Caco-2 (cell line): ENCODE data around the gene PPP1R7. TPM values are rescaled to one million over a fixed set of nuclear protein-coding genes. Genes with fewer than 3 reads are reported as not detected.

Experiments used
- BruUV-seq: library from RNA; stranded (reverse); fragments of 400-500 nt; replicated peaks from 2 replicates; lab custom pipeline; 2021; lab: Mats Ljungman, UMichigan
- CTCF ChIA-PET: fragments of 300-600 bp; sonication (Branson Sonifier 250); formaldehyde crosslinking; loops from one replicate; lab custom pipeline; 2022; ENCODE audit warnings: antibody characterized with exemption; lab: Charles Lee
- POLR2A ChIA-PET: fragments of 300-600 bp; sonication (Branson Sonifier 250); formaldehyde crosslinking; loops from one replicate; lab custom pipeline; 2022; ENCODE audit warnings: antibody characterized with exemption; lab: Charles Lee
- DNase-seq, 2 experiments: peaks; one replicate each; pipeline versions ENCODE4 v3.0.0 to v3.0.0-alpha.2; 2020 to 2022
- H3K27me3 ChIP-seq: replicated peaks from 2 replicates; pipeline ENCODE4 v1.6.0; 2011; ENCODE audit warnings: low read length; ENCODE audit not compliant: control insufficient read depth, insufficient read depth
- H3K36me3 ChIP-seq: 2 replicates; pipeline ENCODE4 v1.5.1; 2011; ENCODE audit warnings: low read length; ENCODE audit not compliant: control insufficient read depth, insufficient read depth
- H3K4me1 ChIP-seq: fragments of 250-450 bp; sonication (Bioruptor Pico); 2 replicates; pipeline ENCODE4 v1.5.1; 2020; ENCODE audit warnings: mild to moderate bottlenecking
- H3K4me3 ChIP-seq: 2 replicates; pipeline ENCODE4 v1.5.1; 2011; ENCODE audit warnings: low read depth, mild to moderate bottlenecking, control low read depth, low read length
- H3K9me3 ChIP-seq: fragments of 250-450 bp; sonication (Bioruptor Pico); 2 replicates; pipeline ENCODE4 v1.5.1; 2020; ENCODE audit warnings: mild to moderate bottlenecking, moderate library complexity
- H3K27ac Mint-ChIP-seq: one replicate; pipeline ENCODE4 v1.8.0; 2022; ENCODE audit warnings: mixed read lengths; ENCODE audit not compliant: unreplicated experiment
- H3K27me3 Mint-ChIP-seq: one replicate; pipeline ENCODE4 v1.8.0; 2022; ENCODE audit warnings: mixed read lengths; ENCODE audit not compliant: insufficient read depth, unreplicated experiment
- H3K36me3 Mint-ChIP-seq: one replicate; pipeline ENCODE4 v1.8.0; 2022; ENCODE audit warnings: mild to moderate bottlenecking, mixed read lengths; ENCODE audit not compliant: insufficient read depth, unreplicated experiment
- H3K4me1 Mint-ChIP-seq: one replicate; pipeline ENCODE4 v1.8.0; 2022; ENCODE audit warnings: low read depth, mixed read lengths; ENCODE audit not compliant: unreplicated experiment
- H3K4me3 Mint-ChIP-seq: one replicate; pipeline ENCODE4 v1.8.0; 2022; ENCODE audit warnings: mild to moderate bottlenecking, moderate library complexity, mixed read lengths; ENCODE audit not compliant: unreplicated experiment
- H3K9me3 Mint-ChIP-seq: one replicate; pipeline ENCODE4 v1.8.0; 2022; ENCODE audit warnings: mixed read lengths; ENCODE audit not compliant: unreplicated experiment
- intact Hi-C: fragments of 100-400 bp; cut with micrococcal nuclease; formaldehyde crosslinking; loops from one replicate; pipeline ENCODE4 v1.10.0; 2022; ENCODE audit not compliant: unreplicated experiment
- total RNA-seq: library from RNA; stranded (reverse); gene quantifications from 2 replicates; pipeline ENCODE4 v1.2.3, GENCODE V29; 2022
- TF ChIP-seq, protein P1 (sequence below), 2 experiments: fragments of 200-600 bp in 1 of 2; IDR thresholded peaks; 1 replicate in 1 of 2; 2 replicates in 1 of 2; pipeline versions ENCODE4 v1.5.1 to v1.8.0; 2011 to 2022; ENCODE audit warnings: antibody characterized with exemption in 1 of 2, control low read depth in 1 of 2, inconsistent platforms in 1 of 2, low read depth in 1 of 2, low read length in 1 of 2, mild to moderate bottlenecking in 1 of 2, moderate library complexity in 1 of 2; ENCODE audit not compliant: insufficient read depth in 1 of 2, severe bottlenecking in 1 of 2, unreplicated experiment in 1 of 2

PPP1R7 gene
- total RNA-seq, 1 experiment from 2014 or later = 32.5 TPM

DNA sequence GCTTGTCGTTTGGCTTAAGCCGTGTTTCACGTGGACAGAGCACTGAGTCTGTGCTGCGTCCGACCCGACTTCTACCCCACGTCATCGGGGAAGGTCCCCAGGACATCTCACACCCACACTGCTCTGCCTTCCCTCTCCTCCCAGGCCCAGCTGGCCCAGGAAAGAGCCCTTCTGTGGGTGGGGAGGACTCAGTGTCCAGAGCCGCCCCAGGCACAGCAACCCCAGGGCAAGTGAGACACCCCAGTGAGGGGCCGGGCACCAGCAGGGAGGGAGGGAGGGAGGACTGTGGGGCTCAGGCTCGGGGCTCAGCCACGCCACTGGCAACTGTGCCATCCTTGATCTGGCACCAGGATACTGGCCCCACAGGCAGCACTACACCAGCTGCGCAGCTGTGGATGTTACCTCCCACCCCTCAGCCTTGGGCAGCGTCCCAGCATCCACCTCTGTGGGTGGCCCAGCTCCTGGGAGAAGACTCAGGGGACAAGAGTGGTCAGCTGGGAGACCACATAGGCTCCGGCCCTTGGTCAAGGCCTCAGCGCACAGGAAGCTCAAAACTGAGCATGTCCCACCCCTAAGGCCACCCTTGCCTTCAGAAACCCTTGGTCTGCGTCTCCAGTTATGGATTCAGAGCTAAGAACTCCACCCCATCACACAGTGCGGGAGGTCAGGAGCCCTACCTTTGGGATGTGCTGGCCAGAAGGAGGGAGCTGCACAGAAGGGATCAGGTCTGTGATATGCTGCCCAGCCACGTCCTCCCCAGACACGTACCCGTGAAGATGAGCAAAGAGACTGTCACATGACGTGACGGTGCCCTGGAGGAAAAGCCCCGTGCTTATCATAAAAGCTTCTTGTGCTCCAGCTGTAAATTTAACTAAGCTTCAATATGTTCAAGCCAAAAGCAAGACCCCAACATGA lies 12.7 kb upstream of the PPP1R7 start:
- Histone ChIP-seq H3K27me3 (no peaks in the 10 kb centered on the region), H3K36me3 (no peaks in the 10 kb centered on the region), H3K9me3 (no peaks in the 10 kb centered on the region), H3K4me1 (no peaks in the 10 kb centered on the region), H3K4me3 (no peak overlapping the region)
- intact Hi-C loops = no loop called here
- Mint-ChIP-seq H3K4me1 (no peaks in the 10 kb centered on the region), H3K27ac (no peak overlapping the region), H3K27me3 (no peaks in the 10 kb centered on the region), H3K9me3 (no peaks in the 10 kb centered on the region), H3K4me3 (no peak overlapping the region), H3K36me3 (no peaks in the 10 kb centered on the region)
- ChIA-PET CTCF (no interaction called here), POLR2A (no interaction called here)
- BruUV-seq = no TSS peak
- no peak for DNase-seq
- TF ChIP-seq, protein P1, sequence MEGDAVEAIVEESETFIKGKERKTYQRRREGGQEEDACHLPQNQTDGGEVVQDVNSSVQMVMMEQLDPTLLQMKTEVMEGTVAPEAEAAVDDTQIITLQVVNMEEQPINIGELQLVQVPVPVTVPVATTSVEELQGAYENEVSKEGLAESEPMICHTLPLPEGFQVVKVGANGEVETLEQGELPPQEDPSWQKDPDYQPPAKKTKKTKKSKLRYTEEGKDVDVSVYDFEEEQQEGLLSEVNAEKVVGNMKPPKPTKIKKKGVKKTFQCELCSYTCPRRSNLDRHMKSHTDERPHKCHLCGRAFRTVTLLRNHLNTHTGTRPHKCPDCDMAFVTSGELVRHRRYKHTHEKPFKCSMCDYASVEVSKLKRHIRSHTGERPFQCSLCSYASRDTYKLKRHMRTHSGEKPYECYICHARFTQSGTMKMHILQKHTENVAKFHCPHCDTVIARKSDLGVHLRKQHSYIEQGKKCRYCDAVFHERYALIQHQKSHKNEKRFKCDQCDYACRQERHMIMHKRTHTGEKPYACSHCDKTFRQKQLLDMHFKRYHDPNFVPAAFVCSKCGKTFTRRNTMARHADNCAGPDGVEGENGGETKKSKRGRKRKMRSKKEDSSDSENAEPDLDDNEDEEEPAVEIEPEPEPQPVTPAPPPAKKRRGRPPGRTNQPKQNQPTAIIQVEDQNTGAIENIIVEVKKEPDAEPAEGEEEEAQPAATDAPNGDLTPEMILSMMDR (IDR thresholded peaks at IDR 0.05; ENCODE audit: insufficient read depth in 1 of 2, low read depth in 1 of 2, low read length in 1 of 2, severe bottlenecking in 1 of 2, unreplicated experiment in 1 of 2) = no peak

- Mint-ChIP-seq H3K27me3 (no peaks in the 10 kb centered on the region), H3K9me3 (no peaks in the 10 kb centered on the region), H3K36me3 (no peaks in the 10 kb centered on the region), H3K27ac (no peak overlapping the region), H3K4me1 (no peaks in the 10 kb centered on the region), H3K4me3 (no peak overlapping the region)
- Histone ChIP-seq H3K36me3 (no peaks in the 10 kb centered on the region), H3K9me3 (no peaks in the 10 kb centered on the region), H3K27me3 (no peaks in the 10 kb centered on the region), H3K4me1 (no peaks in the 10 kb centered on the region), H3K4me3 (no peak overlapping the region)
- ChIA-PET POLR2A (no interaction called here), CTCF (no interaction called here)
- BruUV-seq = no TSS peak
- TF ChIP-seq, protein P1 (IDR thresholded peaks at IDR 0.05; ENCODE audit: insufficient read depth in 1 of 2, low read depth in 1 of 2, low read length in 1 of 2, severe bottlenecking in 1 of 2, unreplicated experiment in 1 of 2) = no peak
- intact Hi-C loops = no loop called here
- no peak for DNase-seq
Observed at GRCh38 chr2:241138471-241138870, 11.8 kb upstream of the PPP1R7 start.

- H3K4me1 Mint-ChIP-seq = no peaks in the 10 kb centered on the region
- no peak overlapping the region for H3K4me3 ChIP-seq
- H3K27ac Mint-ChIP-seq = no peak overlapping the region
- ChIA-PET POLR2A (no interaction called here), CTCF (no interaction called here)
- DNase-seq = no peak
- H3K27me3 ChIP-seq = no peaks in the 10 kb centered on the region
- TF ChIP-seq, protein P1 (IDR thresholded peaks at IDR 0.05; ENCODE audit: insufficient read depth in 1 of 2, low read depth in 1 of 2, low read length in 1 of 2, severe bottlenecking in 1 of 2, unreplicated experiment in 1 of 2) = no peak
- H3K36me3 ChIP-seq = no peaks in the 10 kb centered on the region
- no peaks in the 10 kb centered on the region for H3K27me3 Mint-ChIP-seq
- no peaks in the 10 kb centered on the region for H3K4me1 ChIP-seq
- H3K9me3 ChIP-seq = no peaks in the 10 kb centered on the region
- no peaks in the 10 kb centered on the region for H3K36me3 Mint-ChIP-seq
- no peaks in the 10 kb centered on the region for H3K9me3 Mint-ChIP-seq
- no TSS peak for BruUV-seq
- intact Hi-C loops = no loop called here
- no peak overlapping the region for H3K4me3 Mint-ChIP-seq
Observed at GRCh38 chr2:241139531-241140444, 10.5 kb upstream of the PPP1R7 start.
